K562 (cell line): ENCODE results near the gene PALM3. TPM values are rescaled to one million over a fixed set of nuclear protein-coding genes. Genes with fewer than 3 reads are reported as not detected.
A peak's percentile ranks its signal among the peaks of the same experiment; 100 is the strongest.

Source experiments
- ARID3A ChIP-seq: IDR thresholded peaks from 2 replicates; pipeline ENCODE4 v1.6.1; 2012; ENCODE audit warnings: low read depth, low read length, improper control_type of control experiment, borderline replicate concordance
- BHLHE40 ChIP-seq: IDR thresholded peaks from 2 replicates; pipeline ENCODE4 v1.6.1; 2011; ENCODE audit warnings: low read length, improper control_type of control experiment
- CHD2 ChIP-seq: IDR thresholded peaks from 2 replicates; pipeline ENCODE4 v1.6.1; 2011; ENCODE audit warnings: low read depth, low read length
- EP400 ChIP-seq: fragments of 450-650 bp; IDR thresholded peaks from 2 replicates; pipeline ENCODE4 v1.6.1; 2017; ENCODE audit warnings: antibody characterized with exemption, mild to moderate bottlenecking, moderate library complexity
- FOXP1 ChIP-seq: sonication (generic); formaldehyde crosslinking; IDR thresholded peaks from 2 replicates; pipeline ENCODE4 v1.8.0; 2022; ENCODE audit warnings: mild to moderate bottlenecking, missing genetic modification reagents
- GTF2F1 ChIP-seq: IDR thresholded peaks from 2 replicates; pipeline ENCODE4 v1.6.1; 2011; ENCODE audit warnings: low read depth, low read length, improper control_type of control experiment
- HMGN3 ChIP-seq: IDR thresholded peaks from 2 replicates; pipeline ENCODE4 v1.6.1; 2011; ENCODE audit warnings: borderline replicate concordance, low read depth, mild to moderate bottlenecking, mixed read lengths, low read length; ENCODE audit not compliant: insufficient read length; ENCODE audit errors: extremely low read depth
- ILK ChIP-seq: fragments of 450-650 bp; IDR thresholded peaks from 2 replicates; pipeline ENCODE4 v1.6.1; 2016; ENCODE audit warnings: missing genetic modification characterization, low read depth, mild to moderate bottlenecking, missing compliant biosample characterization, moderate library complexity, borderline replicate concordance
- MAX ChIP-seq: sonication (generic); formaldehyde crosslinking; IDR thresholded peaks from 2 replicates; pipeline ENCODE4 v1.9.0; 2022; ENCODE audit warnings: mild to moderate bottlenecking, missing genetic modification reagents
- MNT ChIP-seq, 2 experiments: fragments of 450-650 bp; conservative IDR thresholded peaks; 2 replicates each; pipeline ENCODE4 v1.6.1; 2017; ENCODE audit warnings: mild to moderate bottlenecking in 2 of 2, moderate library complexity in 2 of 2
- POLR3G ChIP-seq: IDR thresholded peaks from 2 replicates; pipeline ENCODE4 v1.6.1; 2011; ENCODE audit not compliant: insufficient read length, insufficient replicate concordance; ENCODE audit errors: extremely low read depth
- SLC30A9 ChIP-seq: fragments of 250-450 bp; sonication (Bioruptor Pico); IDR thresholded peaks from 2 replicates; pipeline ENCODE4 v1.8.0; 2022; ENCODE audit warnings: mild to moderate bottlenecking, moderate library complexity
- SMARCE1 ChIP-seq: fragments of 450-650 bp; IDR thresholded peaks from 2 replicates; pipeline ENCODE4 v1.7.1; 2016; ENCODE audit warnings: mild to moderate bottlenecking
- TEAD1 ChIP-seq, 2 experiments: fragments of 450-650 bp in 1 of 2; sonication (generic) in 1 of 2; formaldehyde crosslinking; IDR thresholded peaks; 2 replicates each; pipeline versions ENCODE4 v1.4.0 to v1.8.0; 2020 to 2022; ENCODE audit warnings: mild to moderate bottlenecking in 2 of 2, missing genetic modification reagents in 1 of 2
- TFAP4 ChIP-seq: sonication (generic); formaldehyde crosslinking; IDR thresholded peaks from 2 replicates; pipeline ENCODE4 v1.8.0; 2022; ENCODE audit warnings: missing genetic modification reagents, mild to moderate bottlenecking, moderate library complexity, borderline replicate concordance
- VEZF1 ChIP-seq: fragments of 200-800 bp; sonication (Bioruptor generic); IDR thresholded peaks from 2 replicates; pipeline ENCODE4 v1.6.1; 2017; ENCODE audit warnings: missing genetic modification characterization, missing compliant biosample characterization
- ZBTB33 ChIP-seq: sonication (generic); formaldehyde crosslinking; IDR thresholded peaks from 2 replicates; pipeline ENCODE4 v1.8.1; 2023; ENCODE audit warnings: mild to moderate bottlenecking, missing genetic modification reagents
- ZNF184 ChIP-seq: sonication (generic); formaldehyde crosslinking; IDR thresholded peaks from 2 replicates; pipeline ENCODE4 v1.5.0; 2020; ENCODE audit warnings: missing genetic modification reagents
- ZNF57 ChIP-seq: fragments of 450-650 bp; formaldehyde crosslinking; IDR thresholded peaks from 2 replicates; pipeline ENCODE4 v1.4.0; 2020; ENCODE audit warnings: mild to moderate bottlenecking, moderate library complexity
- polyA plus RNA-seq, 8 experiments: library from polyadenylated mRNA; depleted of rRNA in 4 of 8; stranded (reverse) in 5 of 8; unstranded in 3 of 8; fragments of >200 nt; fragmentation: Nextera tagmentation in 2 of 8; fragmentation: Illumina TruSeq in 1 of 8; extraction: Ambion mirVana in 2 of 8; extraction: Trizol in 1 of 8; gene quantifications; 2 replicates each; pipeline versions ENCODE4 v1.2.1 to v1.2.3, GENCODE V29; 2011 to 2014; ENCODE audit warnings: inconsistent platforms in 1 of 8, missing spikeins in 1 of 8
- total RNA-seq, 7 experiments: library from RNA; depleted of rRNA in 6 of 7; stranded (reverse); fragments of >200 nt in 6 of 7; fragmentation: Illumina TruSeq in 2 of 7; extraction: Trizol in 2 of 7; gene quantifications; 2 replicates each; pipeline versions ENCODE4 v1.2.1 to v1.2.3, GENCODE V29; 2011 to 2021; ENCODE audit warnings: low replicate concordance in 1 of 7

The PALM3 gene
- total and polyA plus RNA-seq, 9 of the 15 experiments (the other 6 are each of a cell fraction or from before 2014, with no cell fraction given): 0.07 to 9.3 (median 3.3) TPM

GRCh38 chr19:14085309-14085995 lies 23.6 kb upstream of the PALM3 start, which contains the start of gene C19orf67 (continued):
- TF ChIP-seq SMARCE1: no peak
- TF ChIP-seq ZBTB33: peak; percentile 88
- peak; percentile 51 to 77 for TF ChIP-seq MNT (conservative IDR thresholded peaks at IDR 0.05)
- TF ChIP-seq CHD2: no peak
- peak; percentile 64 for TF ChIP-seq MAX (CRISPR knock-in tag)
- 0 out of 2 replicates have a peak, but pooled peaks have one; percentile 49 for TF ChIP-seq BHLHE40
- TF ChIP-seq ZNF184 (CRISPR knock-in tag): no peak
- peak; percentile 62; the same call in 1 of the 2 replicates for TF ChIP-seq EP400
- TF ChIP-seq VEZF1 (CRISPR knock-in tag): peak; percentile 33
- no peak for TF ChIP-seq ARID3A
- no peak for TF ChIP-seq SLC30A9
- no peak for TF ChIP-seq ILK (tag)
- TF ChIP-seq FOXP1: no peak
- no peak for TF ChIP-seq HMGN3
- TF ChIP-seq ZNF57 (CRISPR knock-in tag): no peak
- TF ChIP-seq POLR3G: no peak
- peak; percentile 13; the same call in 1 of the 2 replicates for TF ChIP-seq TFAP4 (CRISPR knock-in tag)
- no peak for TF ChIP-seq TEAD1 (CRISPR knock-in tag; IDR thresholded peaks at IDR 0.05)
- TF ChIP-seq GTF2F1: no peak
